Measurements from ENCODE around the gene LIME1. TPM values are rescaled to one million over a fixed set of nuclear protein-coding genes. Genes with fewer than 3 reads are reported as not detected.

LIME1 gene
- total RNA-seq, 2 donors from 2014 or later: 3.6 to 3.7 TPM

GRCh38 chr20:63696306-63696627 lies 40.2 kb upstream of the LIME1 start:
- no peak for DNase-seq
- intact Hi-C loops (cut with DNase I): no loop called here
- ATAC-seq: peak; percentile 7 to 27

- intact Hi-C loops (cut with DNase I): no loop called here
- DNase-seq (peak; percentile 31), ATAC-seq (peak; percentile 2 to 3)
Observed at GRCh38 chr20:63696628-63697356, 39.7 kb upstream of the LIME1 start, which contains the start of gene TNFRSF6B. TNFRSF6B (plus strand) TSS chr20:63696652; CDS start chr20:63696768, 116 bp downstream.

- intact Hi-C loops (cut with DNase I): no loop called here
- no peak for ATAC-seq
- DNase-seq: no peak
Observed at GRCh38 chr20:63697357-63697867, 39.1 kb upstream of the LIME1 start.

GRCh38 chr20:63697868-63698545 lies 38.5 kb upstream of the LIME1 start:
- DNase-seq (no peak), ATAC-seq (no peak)
- intact Hi-C loops (cut with DNase I): no loop called here

- intact Hi-C loops (cut with DNase I): no loop called here
- DNase-seq: peak; percentile 79
- peak; percentile 9 to 45 for ATAC-seq
Observed at GRCh38 chr20:63698739-63699465, 37.6 kb upstream of the LIME1 start.

- ATAC-seq: no peak
- DNase-seq: peak; percentile 31
- intact Hi-C loops (cut with DNase I): no loop called here
Observed at GRCh38 chr20:63699466-63700198, 36.8 kb upstream of the LIME1 start.

GRCh38 chr20:63700199-63701050 lies 36.0 kb upstream of the LIME1 start:
- ATAC-seq (no peak), DNase-seq (peak; percentile 21)
- intact Hi-C loops (cut with DNase I): no loop called here

- no peak for DNase-seq
Observed at GRCh38 chr20:63701051-63701328, 35.5 kb upstream of the LIME1 start.

GRCh38 chr20:63701329-63702035 lies 35.0 kb upstream of the LIME1 start:
- peak; percentile 20 for DNase-seq
- intact Hi-C loops (cut with DNase I): no loop called here
- no peak for ATAC-seq

More at GRCh38 chr20:63701051-63701328, 35.5 kb upstream of the LIME1 start:
- ATAC-seq: no peak
- intact Hi-C loops (cut with DNase I): no loop called here

GRCh38 chr20:63702036-63702665 lies 34.3 kb upstream of the LIME1 start:
- DNase-seq (peak; percentile 22), ATAC-seq (no peak)
- intact Hi-C loops (cut with DNase I): no loop called here

GRCh38 chr20:63702751-63703470 lies 33.6 kb upstream of the LIME1 start:
- intact Hi-C loops (cut with DNase I): no loop called here
- ATAC-seq (no peak), DNase-seq (no peak)

- no peak for ATAC-seq
- intact Hi-C loops (cut with DNase I): no loop called here
- no peak for DNase-seq
Observed at GRCh38 chr20:63703471-63703975, 32.9 kb upstream of the LIME1 start.

GRCh38 chr20:63703976-63704748 lies 32.3 kb upstream of the LIME1 start:
- DNase-seq (no peak), ATAC-seq (no peak)
- intact Hi-C loops (cut with DNase I): no loop called here

- intact Hi-C loops (cut with DNase I): no loop called here
- DNase-seq: no peak
Observed at GRCh38 chr20:63704749-63705117, 31.7 kb upstream of the LIME1 start.

GRCh38 chr20:63705232-63706026 lies 31.0 kb upstream of the LIME1 start:
- ATAC-seq (no peak), DNase-seq (no peak)
- intact Hi-C loops (cut with DNase I): no loop called here

More at GRCh38 chr20:63704749-63705117, 31.7 kb upstream of the LIME1 start:
- ATAC-seq: no peak

All from left cardiac atrium (tissue), 4 donors.